Spleen (tissue), 7 donors: ENCODE data around the gene BABAM2.

ENCODE experiments used
- CTCF ChIP-seq, 11 experiments: fragments of 200-600 bp in 7 of 11; fragments of 450-650 bp in 4 of 11; sonication (generic) in 4 of 11; IDR thresholded peaks in 8 of 11; conservative IDR thresholded peaks in 3 of 11; 1 replicate in 7 of 11; 2 replicates in 4 of 11; pipeline versions ENCODE4 v1.4.0 to v1.8.0; 2016 to 2021; ENCODE audit warnings: antibody characterized with exemption in 11 of 11, inconsistent platforms in 4 of 11, mild to moderate bottlenecking in 1 of 11
- POLR2A ChIP-seq, 3 donors: fragments of 450-650 bp; IDR thresholded peaks; one replicate each; pipeline ENCODE4 v1.5.1; 2017; ENCODE audit warnings: antibody characterized with exemption in 3 of 3, mild to moderate bottlenecking in 1 of 3
- POLR2AphosphoS5 ChIP-seq, 3 donors: sonication (generic); formaldehyde crosslinking; IDR thresholded peaks; one replicate each; pipeline ENCODE4 v1.5.1; 2017; ENCODE audit warnings: antibody characterized with exemption in 3 of 3
- donor health status: DM: no; HTN: no; CAD: no; lungs with moderate emphysema.
- donor health status: DM: no; HTN: no; CAD: no.
- donor health status: DM: no; HTN: no; CAD: no.

GRCh38 chr2:27863146-27863545, 27.4 kb upstream of the BABAM2 start:
- TF ChIP-seq CTCF (IDR thresholded peaks at IDR 0.05 in 8 of 11, conservative IDR thresholded peaks at IDR 0.05 in 3 of 11), result no peak
- TF ChIP-seq POLR2A (IDR thresholded peaks at IDR 0.05), result no peak
- no peak for TF ChIP-seq POLR2AphosphoS5 (IDR thresholded peaks at IDR 0.05)
